Lung (tissue), 12 donors: ENCODE results near the gene BRME1. TPM values are rescaled to one million over a fixed set of nuclear protein-coding genes. Genes with fewer than 3 reads are reported as not detected.

Experiments
- ATAC-seq: fragments of 200-7000 bp; cut with Tn5 transposase; one replicate; pipeline ENCODE4 v1.9.1; 2020; ENCODE audit warnings: moderate number of reproducible peaks; ENCODE audit not compliant: insufficient read depth, low FRiP score
- DNase-seq, 3 donors: peaks; one replicate each; pipeline ENCODE4 v3.0.0-alpha.2; 2013 to 2017
- H3K27ac ChIP-seq, 2 donors: one replicate each; pipeline ENCODE4 v1.5.1; 2013; ENCODE audit warnings: mild to moderate bottlenecking in 2 of 2, moderate library complexity in 2 of 2, control low read depth in 1 of 2, inconsistent platforms in 1 of 2, low read depth in 1 of 2, low read length in 1 of 2
- H3K27me3 ChIP-seq, 3 donors: one replicate each; pipeline ENCODE4 v1.5.1; 2013; ENCODE audit warnings: low read length in 2 of 3; ENCODE audit not compliant: control insufficient read depth in 3 of 3, insufficient read depth in 3 of 3
- H3K36me3 ChIP-seq, 4 donors: one replicate each; pipeline ENCODE4 v1.5.1; 2013; ENCODE audit warnings: low read length in 4 of 4, mild to moderate bottlenecking in 1 of 4, moderate library complexity in 1 of 4; ENCODE audit not compliant: control insufficient read depth in 4 of 4, insufficient read depth in 4 of 4
- H3K4me1 ChIP-seq, 5 donors: one replicate each; pipeline ENCODE4 v1.5.1; 2013; ENCODE audit warnings: low read length in 5 of 5, mild to moderate bottlenecking in 2 of 5, moderate library complexity in 1 of 5; ENCODE audit not compliant: control insufficient read depth in 5 of 5, insufficient read depth in 5 of 5
- H3K4me3 ChIP-seq: one replicate; pipeline ENCODE4 v1.5.1; 2013; ENCODE audit warnings: mild to moderate bottlenecking, control low read depth, moderate library complexity
- H3K9ac ChIP-seq, 2 donors: one replicate each; pipeline ENCODE4 v1.5.1; 2013; ENCODE audit warnings: low read length in 2 of 2, control low read depth in 1 of 2; ENCODE audit not compliant: insufficient read depth in 1 of 2
- H3K9me3 ChIP-seq, 4 donors: one replicate each; pipeline ENCODE4 v1.5.1; 2013; ENCODE audit warnings: low read length in 3 of 4, mild to moderate bottlenecking in 1 of 4, moderate library complexity in 1 of 4; ENCODE audit not compliant: control insufficient read depth in 4 of 4, insufficient read depth in 3 of 4
- WGBS, 2 donors: extraction: QIAGEN DNeasy Blood & Tissue Kit; methylation state at CpG; one replicate each; pipeline ENCODE4 v1.1.7; 2013; 5-methylcytosine and 5-hydroxymethylcytosine counted together
- polyA plus RNA-seq, 2 donors: library from polyadenylated mRNA; stranded (reverse); fragments of 200-250 nt; gene quantifications; one replicate each; pipeline ENCODE4 v1.2.1, GENCODE V29; 2013
- total RNA-seq, 2 donors: library from RNA; depleted of rRNA in 1 of 2; stranded (reverse); fragments of >200 nt in 1 of 2; gene quantifications; one replicate each; pipeline ENCODE4 v1.2.1, GENCODE V29; 2014 to 2021
- TF ChIP-seq, protein P1 (sequence below): IDR thresholded peaks from 2 replicates; pipeline ENCODE4 v1.5.1; 2012; ENCODE audit warnings: mild to moderate bottlenecking; ENCODE audit errors: control extremely low read depth, extremely low read depth
- donor health status: control.
- donor health status: control.
- donor health status: Bipolar disorder and iron deficiency.
- donor health status: healthy.
- donor health status: DM: yes; HTN: yes; CAD: no.

BRME1 gene
- total and polyA plus RNA-seq, 4 donors = 1.3 to 3.2 (median 2.9) TPM

DNA sequence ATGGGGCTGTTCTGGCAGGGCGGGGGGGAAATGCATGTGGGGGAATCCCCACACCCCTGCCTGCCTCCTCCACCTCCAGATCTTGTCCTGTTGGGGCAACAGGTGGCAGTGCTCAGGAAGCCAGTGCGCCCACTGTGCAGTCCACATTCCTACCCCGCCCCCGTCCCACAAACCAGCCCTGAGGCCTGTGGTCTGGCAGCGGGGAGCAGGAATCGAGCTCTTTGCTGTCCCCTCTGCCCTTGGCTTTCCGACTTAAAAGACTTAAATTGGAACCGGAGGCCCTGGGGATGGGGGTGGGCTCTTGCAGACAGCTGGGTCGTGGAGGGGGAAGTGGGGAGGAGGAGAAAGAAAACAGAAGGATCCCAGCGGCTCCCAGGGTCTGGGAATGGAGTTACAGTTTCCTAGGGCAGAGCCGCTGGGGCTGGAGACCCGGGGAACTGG is 24.6 kb downstream of the BRME1 start:
- peaks cover 0 to 29% (median 10%) of the 10 kb centered on the region in 5 donors for H3K4me1 ChIP-seq
- peak overlapping the region in 1 of 2 donors; percentile 69 for H3K27ac ChIP-seq
- H3K9me3 ChIP-seq = no peaks in the 10 kb centered on the region
- peak overlapping the region in 1 of 2 donors; percentile 32 for H3K9ac ChIP-seq
- no peak for ATAC-seq
- no peak overlapping the region for H3K4me3 ChIP-seq
- 25 to 49% methylated on average over 12 of the region's 12 CpGs for WGBS, 2 donors
- no peaks in the 10 kb centered on the region for H3K36me3 ChIP-seq
- peak; percentile 52 to 60 (median 56) for DNase-seq
- H3K27me3 ChIP-seq = no peaks in the 10 kb centered on the region
- TF ChIP-seq, protein P1, sequence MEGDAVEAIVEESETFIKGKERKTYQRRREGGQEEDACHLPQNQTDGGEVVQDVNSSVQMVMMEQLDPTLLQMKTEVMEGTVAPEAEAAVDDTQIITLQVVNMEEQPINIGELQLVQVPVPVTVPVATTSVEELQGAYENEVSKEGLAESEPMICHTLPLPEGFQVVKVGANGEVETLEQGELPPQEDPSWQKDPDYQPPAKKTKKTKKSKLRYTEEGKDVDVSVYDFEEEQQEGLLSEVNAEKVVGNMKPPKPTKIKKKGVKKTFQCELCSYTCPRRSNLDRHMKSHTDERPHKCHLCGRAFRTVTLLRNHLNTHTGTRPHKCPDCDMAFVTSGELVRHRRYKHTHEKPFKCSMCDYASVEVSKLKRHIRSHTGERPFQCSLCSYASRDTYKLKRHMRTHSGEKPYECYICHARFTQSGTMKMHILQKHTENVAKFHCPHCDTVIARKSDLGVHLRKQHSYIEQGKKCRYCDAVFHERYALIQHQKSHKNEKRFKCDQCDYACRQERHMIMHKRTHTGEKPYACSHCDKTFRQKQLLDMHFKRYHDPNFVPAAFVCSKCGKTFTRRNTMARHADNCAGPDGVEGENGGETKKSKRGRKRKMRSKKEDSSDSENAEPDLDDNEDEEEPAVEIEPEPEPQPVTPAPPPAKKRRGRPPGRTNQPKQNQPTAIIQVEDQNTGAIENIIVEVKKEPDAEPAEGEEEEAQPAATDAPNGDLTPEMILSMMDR = no peak

DNA sequence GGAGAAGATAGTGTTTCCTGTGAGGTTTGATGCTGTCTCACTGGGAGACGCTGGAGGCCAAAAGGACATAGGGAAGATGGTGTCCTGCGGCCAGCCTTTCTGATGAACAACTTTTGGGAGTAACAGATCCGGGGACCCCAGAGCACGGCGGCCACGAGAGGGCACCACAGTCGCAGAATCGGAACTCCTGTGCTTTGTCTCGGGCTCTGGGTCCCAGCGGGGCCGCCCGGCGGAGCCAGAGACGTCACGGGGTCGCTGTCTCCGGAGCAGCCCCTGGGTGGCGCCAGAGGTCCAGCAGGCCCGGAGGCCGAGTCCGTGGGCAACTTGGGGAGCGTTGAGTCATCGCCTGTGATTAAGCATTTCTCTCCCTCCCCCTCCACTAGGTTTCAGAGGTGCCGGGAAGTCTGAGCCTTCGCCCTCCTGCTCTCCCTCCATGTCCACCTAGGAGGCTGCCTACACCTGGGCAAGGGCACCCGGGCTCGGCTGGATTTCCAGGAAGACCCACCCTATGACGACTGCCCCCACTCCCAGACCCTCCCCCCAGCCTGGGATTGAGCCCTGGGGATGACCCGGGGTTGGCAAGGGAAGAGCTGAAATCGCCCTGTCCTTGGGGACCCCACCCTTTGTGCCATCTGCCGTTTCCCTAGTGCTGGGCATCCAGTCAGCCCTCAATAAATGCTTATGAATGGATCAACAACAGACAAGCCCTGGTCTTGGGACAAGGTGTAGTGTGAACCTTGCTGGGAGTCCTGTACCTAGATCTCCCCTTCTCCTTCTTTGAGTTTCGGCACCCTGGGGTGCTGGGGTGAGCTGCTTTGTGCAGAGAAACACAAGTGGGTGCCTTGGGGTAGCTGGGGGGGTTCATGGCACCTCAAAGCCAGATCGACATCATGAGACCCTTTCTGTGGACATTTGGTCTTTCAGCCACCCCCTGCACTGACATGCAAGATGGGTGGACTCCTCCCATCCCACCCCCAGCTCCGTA is 25.6 kb downstream of the BRME1 start:
- Histone ChIP-seq H3K27ac (peak overlapping the region; percentile 26 to 69), H3K27me3 (no peaks in the 10 kb centered on the region), H3K9ac (peak overlapping the region in 1 of 2 donors; percentile 38), H3K36me3 (no peaks in the 10 kb centered on the region), H3K9me3 (no peaks in the 10 kb centered on the region), H3K4me3 (no peak overlapping the region), H3K4me1 (peaks cover 0 to 29% (median 10%) of the 10 kb centered on the region in 5 donors)
- TF ChIP-seq, protein P1 = peak; percentile 99
- 6% methylated on average over 29 to 34 of the region's 34 CpGs for WGBS, 2 donors
- peak; percentile 94 to 98 (median 96) for DNase-seq
- ATAC-seq = peak; percentile 97

DNA sequence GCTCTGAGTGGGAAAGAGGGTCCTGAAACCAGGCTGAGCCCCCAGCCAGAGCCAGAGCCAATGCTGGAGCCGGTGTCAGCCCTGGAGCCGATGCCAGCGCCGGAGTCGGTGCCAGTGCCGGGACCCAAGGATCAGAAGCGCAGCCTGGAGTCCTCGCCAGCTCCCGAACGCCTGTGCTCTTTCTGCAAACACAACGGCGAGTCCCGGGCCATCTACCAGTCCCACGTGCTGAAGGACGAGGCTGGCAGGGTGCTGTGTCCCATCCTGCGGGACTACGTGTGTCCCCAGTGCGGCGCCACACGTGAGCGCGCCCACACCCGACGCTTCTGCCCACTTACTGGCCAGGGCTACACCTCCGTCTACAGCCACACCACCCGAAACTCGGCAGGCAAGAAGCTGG is 28.6 kb downstream of the BRME1 start:
- DNase-seq (no peak), ATAC-seq (no peak)
- TF ChIP-seq, protein P1 = no peak
- Histone ChIP-seq H3K4me3 (no peak overlapping the region), H3K27me3 (no peaks in the 10 kb centered on the region), H3K9ac (no peak overlapping the region), H3K9me3 (no peaks in the 10 kb centered on the region), H3K4me1 (peaks cover 0 to 25% (median 10%) of the 10 kb centered on the region in 5 donors), H3K27ac (no peak overlapping the region), H3K36me3 (no peaks in the 10 kb centered on the region)
- 90 to 96% methylated on average over 27 of the region's 27 CpGs for WGBS, 2 donors
